PC-3 (cell line): ENCODE data around the gene CYP2S1. TPM values are rescaled to one million over a fixed set of nuclear protein-coding genes. Genes with fewer than 3 reads are reported as not detected.

Experiments used
- ATAC-seq: fragments of 200-7000 bp; cut with Tn5 transposase; 2 replicates; pipeline ENCODE4 v1.9.1; 2020; ENCODE audit warnings: mild to moderate bottlenecking, moderate library complexity
- BruUV-seq: library from RNA; stranded (reverse); fragments of 400-500 nt; replicated peaks from 2 replicates; lab custom pipeline; 2021; lab: Mats Ljungman, UMichigan
- CTCF ChIA-PET: fragments of 300-600 bp; sonication (Branson Sonifier 250); formaldehyde crosslinking; loops from one replicate; lab custom pipeline; 2022; ENCODE audit warnings: antibody characterized with exemption; lab: Charles Lee
- POLR2A ChIA-PET: fragments of 300-600 bp; sonication (Branson Sonifier 250); formaldehyde crosslinking; loops from one replicate; lab custom pipeline; 2022; ENCODE audit warnings: antibody characterized with exemption; ENCODE audit not compliant: unreplicated experiment; lab: Charles Lee
- DNase-seq: peaks from one replicate; pipeline ENCODE4 v3.0.0-alpha.2; 2015
- H2AFZ ChIP-seq: fragments of 300-600 bp; sonication (generic); 2 replicates; pipeline ENCODE4 v1.6.0; 2016; ENCODE audit warnings: antibody characterized with exemption, low read length
- H3F3A ChIP-seq: fragments of 300-600 bp; sonication (generic); one replicate; pipeline ENCODE4 v1.6.0; 2017; ENCODE audit warnings: antibody characterized with exemption, low read length, control low read depth, mild to moderate bottlenecking; ENCODE audit not compliant: unreplicated experiment
- H3K27ac ChIP-seq: fragments of 300-600 bp; sonication (generic); 2 replicates; pipeline ENCODE4 v1.5.1; 2016; ENCODE audit warnings: mild to moderate bottlenecking, low read length
- H3K27me3 ChIP-seq: fragments of 300-600 bp; sonication (generic); 2 replicates; pipeline ENCODE4 v1.6.1; 2016; ENCODE audit warnings: low read length, mixed read lengths
- H3K36me3 ChIP-seq: fragments of 300-600 bp; sonication (generic); 2 replicates; pipeline ENCODE4 v1.6.1; 2016; ENCODE audit warnings: low read depth, mixed run types, low read length, mixed read lengths
- H3K4me1 ChIP-seq: fragments of 300-600 bp; sonication (generic); 2 replicates; pipeline ENCODE4 v1.5.1; 2016; ENCODE audit warnings: low read length; ENCODE audit not compliant: insufficient read depth
- H3K4me2 ChIP-seq: fragments of 300-600 bp; sonication (generic); 2 replicates; pipeline ENCODE4 v1.6.0; 2016; ENCODE audit warnings: low read length
- H3K4me3 ChIP-seq: fragments of 300-600 bp; sonication (generic); 2 replicates; pipeline ENCODE4 v1.5.1; 2016; ENCODE audit warnings: mild to moderate bottlenecking, low read length, mixed read lengths
- H3K79me2 ChIP-seq: fragments of 300-600 bp; sonication (generic); 2 replicates; pipeline ENCODE4 v1.6.1; 2017; ENCODE audit warnings: low read length, mixed read lengths
- H3K9ac ChIP-seq: fragments of 300-600 bp; sonication (generic); 2 replicates; pipeline ENCODE4 v1.6.0; 2016; ENCODE audit warnings: mild to moderate bottlenecking, low read length
- H3K9me2 ChIP-seq: fragments of 300-600 bp; sonication (generic); replicated peaks from 2 replicates; pipeline ENCODE4 v1.6.1; 2016; ENCODE audit warnings: mixed run types, low read length, mixed read lengths
- H3K9me3 ChIP-seq: fragments of 300-600 bp; sonication (generic); 2 replicates; pipeline ENCODE4 v1.6.1; 2016; ENCODE audit warnings: low read length, mixed read lengths
- H4K20me1 ChIP-seq: fragments of 300-600 bp; sonication (generic); 2 replicates; pipeline ENCODE4 v1.6.1; 2016; ENCODE audit warnings: low read length, mixed read lengths
- EZH2 ChIP-seq: fragments of 300-600 bp; sonication (generic); IDR thresholded peaks from one replicate; pipeline ENCODE4 v1.6.1; 2017; ENCODE audit warnings: antibody characterized with exemption, mild to moderate bottlenecking, low read length; ENCODE audit not compliant: unreplicated experiment
- EZH2phosphoT487 ChIP-seq: fragments of 300-600 bp; sonication (generic); IDR thresholded peaks from 2 replicates; pipeline ENCODE4 v1.6.1; 2018; ENCODE audit warnings: mild to moderate bottlenecking, antibody characterized with exemption, low read length, borderline replicate concordance
- intact Hi-C: fragments of 100-400 bp; cut with micrococcal nuclease; formaldehyde crosslinking; loops from 2 replicates; pipeline ENCODE4 v1.9.0; 2023
- total RNA-seq: library from RNA; depleted of rRNA; stranded (reverse); fragments of >200 nt; gene quantifications from 2 replicates; pipeline ENCODE4 v1.2.3, GENCODE V29; 2014
- TF ChIP-seq, protein P1 (sequence below): fragments of 300-600 bp; sonication (generic); conservative IDR thresholded peaks from 2 replicates; pipeline ENCODE4 v1.5.1; 2017; ENCODE audit warnings: antibody characterized with exemption, low read depth, mild to moderate bottlenecking, low read length

The CYP2S1 gene
- total RNA-seq, 1 experiment from 2014 or later: 10.3 TPM

DNA sequence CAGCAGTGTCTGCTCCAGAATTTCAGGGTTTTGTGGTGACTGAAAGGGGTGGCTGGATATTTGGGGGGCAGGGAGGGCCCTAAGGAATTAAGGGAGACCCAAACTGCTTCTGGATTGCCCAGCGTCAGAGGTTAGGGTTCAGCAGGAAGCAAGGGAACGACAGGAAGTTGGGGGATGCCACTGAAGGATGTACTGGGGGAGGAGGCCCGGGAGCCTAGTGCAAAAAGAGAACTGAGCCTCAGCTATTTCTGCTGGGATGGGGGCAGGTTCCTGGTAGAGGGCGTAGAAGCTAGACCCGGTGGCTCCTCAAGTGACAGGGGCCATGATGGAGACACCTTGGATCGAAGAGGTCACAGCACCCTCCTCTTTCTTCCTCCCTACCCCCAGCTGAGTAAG is 1.1 kb downstream of the CYP2S1 start:
- intact Hi-C loops: no loop called here
- 0 out of 2 replicates have a peak overlapping the region, but pooled peaks have one; percentile 84 for H3K4me2 ChIP-seq
- H2AFZ ChIP-seq: no peak overlapping the region
- DNase-seq (no peak), ATAC-seq (no peak)
- H3F3A ChIP-seq: no peaks in the 10 kb centered on the region
- H3K9ac ChIP-seq: no peak overlapping the region
- no TSS peak for BruUV-seq
- no peaks in the 10 kb centered on the region for H3K9me3 ChIP-seq
- no peaks in the 10 kb centered on the region for H3K36me3 ChIP-seq
- no peaks in the 10 kb centered on the region for H3K27me3 ChIP-seq
- no peaks in the 10 kb centered on the region for H4K20me1 ChIP-seq
- POLR2A ChIA-PET: no interaction called here
- H3K27ac ChIP-seq: no peak overlapping the region
- CTCF ChIA-PET: interaction anchor here (1.2 kb wide), 1 partner anchor 10 kb away, joined by 3 read pairs; no protein-coding TSS in a partner anchor
- H3K9me2 ChIP-seq: no peaks in the 10 kb centered on the region
- H3K4me3 ChIP-seq: no peak overlapping the region
- peaks cover 6% of the 10 kb centered on the region; the same call in 1 of the 2 replicates for H3K4me1 ChIP-seq
- no peaks in the 10 kb centered on the region for H3K79me2 ChIP-seq
- TF ChIP-seq EZH2phosphoT487 (no peak), EZH2 (no peak)
- TF ChIP-seq, protein P1, sequence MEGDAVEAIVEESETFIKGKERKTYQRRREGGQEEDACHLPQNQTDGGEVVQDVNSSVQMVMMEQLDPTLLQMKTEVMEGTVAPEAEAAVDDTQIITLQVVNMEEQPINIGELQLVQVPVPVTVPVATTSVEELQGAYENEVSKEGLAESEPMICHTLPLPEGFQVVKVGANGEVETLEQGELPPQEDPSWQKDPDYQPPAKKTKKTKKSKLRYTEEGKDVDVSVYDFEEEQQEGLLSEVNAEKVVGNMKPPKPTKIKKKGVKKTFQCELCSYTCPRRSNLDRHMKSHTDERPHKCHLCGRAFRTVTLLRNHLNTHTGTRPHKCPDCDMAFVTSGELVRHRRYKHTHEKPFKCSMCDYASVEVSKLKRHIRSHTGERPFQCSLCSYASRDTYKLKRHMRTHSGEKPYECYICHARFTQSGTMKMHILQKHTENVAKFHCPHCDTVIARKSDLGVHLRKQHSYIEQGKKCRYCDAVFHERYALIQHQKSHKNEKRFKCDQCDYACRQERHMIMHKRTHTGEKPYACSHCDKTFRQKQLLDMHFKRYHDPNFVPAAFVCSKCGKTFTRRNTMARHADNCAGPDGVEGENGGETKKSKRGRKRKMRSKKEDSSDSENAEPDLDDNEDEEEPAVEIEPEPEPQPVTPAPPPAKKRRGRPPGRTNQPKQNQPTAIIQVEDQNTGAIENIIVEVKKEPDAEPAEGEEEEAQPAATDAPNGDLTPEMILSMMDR: no peak

DNA sequence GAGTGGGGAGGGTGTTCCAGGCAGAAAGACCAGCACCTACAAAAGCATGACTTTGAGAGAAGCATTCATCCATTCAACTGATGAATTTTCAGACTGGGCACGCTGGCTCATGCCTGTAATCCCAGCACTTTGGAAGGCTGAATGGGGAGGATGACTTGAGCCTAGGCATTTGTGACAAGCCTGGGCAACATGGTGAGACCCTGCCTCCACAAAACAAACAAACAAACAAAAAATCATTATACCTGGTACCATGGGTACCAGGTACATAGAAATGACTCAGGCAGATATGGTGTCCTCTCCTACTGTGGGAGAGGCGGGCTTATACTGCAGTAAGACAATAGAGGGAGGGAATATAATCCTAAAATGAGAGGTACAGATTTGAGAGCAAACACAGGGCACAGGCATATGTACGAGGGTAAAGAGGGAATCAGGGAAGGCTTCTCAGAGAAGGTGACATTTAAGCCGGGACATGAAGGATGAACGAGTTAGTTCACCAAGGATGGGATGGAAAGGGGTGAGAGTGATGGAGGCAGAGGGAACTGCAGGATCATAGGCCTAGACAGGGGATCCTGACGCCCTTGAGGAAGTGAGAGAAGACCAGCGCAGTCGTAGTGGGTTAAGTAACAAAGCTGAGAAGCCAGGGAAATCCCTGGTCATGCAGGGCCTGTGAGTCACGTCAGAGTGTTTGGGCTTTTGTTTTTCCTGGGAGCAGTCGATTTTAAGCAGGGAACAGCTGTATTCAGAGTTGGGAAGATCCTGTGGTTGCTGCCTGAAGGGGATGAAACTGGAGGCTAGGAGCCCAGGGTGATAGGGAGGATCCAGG is 2.9 kb downstream of the CYP2S1 start:
- no peak overlapping the region for H3K4me2 ChIP-seq
- no peak overlapping the region for H3K27ac ChIP-seq
- no peaks in the 10 kb centered on the region for H3K79me2 ChIP-seq
- CTCF ChIA-PET: no interaction called here
- no peaks in the 10 kb centered on the region for H3F3A ChIP-seq
- H3K4me3 ChIP-seq: no peak overlapping the region
- POLR2A ChIA-PET: no interaction called here
- no peaks in the 10 kb centered on the region for H3K9me3 ChIP-seq
- DNase-seq (no peak), ATAC-seq (no peak)
- no peak overlapping the region for H3K9ac ChIP-seq
- BruUV-seq: no TSS peak
- H4K20me1 ChIP-seq: no peaks in the 10 kb centered on the region
- H3K4me1 ChIP-seq: peaks cover 6% of the 10 kb centered on the region; the same call in 1 of the 2 replicates
- H2AFZ ChIP-seq: no peak overlapping the region
- H3K27me3 ChIP-seq: no peaks in the 10 kb centered on the region
- no peaks in the 10 kb centered on the region for H3K9me2 ChIP-seq
- no peak for TF ChIP-seq EZH2
- no peak for TF ChIP-seq EZH2phosphoT487
- TF ChIP-seq, protein P1: no peak
- H3K36me3 ChIP-seq: no peaks in the 10 kb centered on the region
- intact Hi-C loops: no loop called here

DNA sequence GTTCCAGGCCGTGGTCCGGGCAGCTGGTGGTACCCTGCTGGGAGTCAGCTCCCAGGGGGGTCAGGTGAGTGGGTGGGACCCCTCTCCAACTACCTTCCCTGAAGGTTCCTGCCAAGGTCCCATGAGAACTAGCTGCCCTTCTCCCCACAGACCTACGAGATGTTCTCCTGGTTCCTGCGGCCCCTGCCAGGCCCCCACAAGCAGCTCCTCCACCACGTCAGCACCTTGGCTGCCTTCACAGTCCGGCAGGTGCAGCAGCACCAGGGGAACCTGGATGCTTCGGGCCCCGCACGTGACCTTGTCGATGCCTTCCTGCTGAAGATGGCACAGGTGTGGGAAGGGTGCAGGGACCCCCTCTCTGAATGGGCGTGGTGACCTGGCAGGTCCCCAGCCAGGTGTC is 5.5 kb downstream of the CYP2S1 start:
- H3K4me3 ChIP-seq: no peak overlapping the region
- no peaks in the 10 kb centered on the region for H3K79me2 ChIP-seq
- TF ChIP-seq, protein P1: no peak
- TF ChIP-seq EZH2 (no peak), EZH2phosphoT487 (no peak)
- no peak for ATAC-seq
- DNase-seq: no peak
- intact Hi-C loops: no loop called here
- no peaks in the 10 kb centered on the region for H3K36me3 ChIP-seq
- no peaks in the 10 kb centered on the region for H3F3A ChIP-seq
- H4K20me1 ChIP-seq: no peaks in the 10 kb centered on the region
- ChIA-PET CTCF (no interaction called here), POLR2A (no interaction called here)
- H3K27me3 ChIP-seq: no peaks in the 10 kb centered on the region
- BruUV-seq: no TSS peak
- H3K9me2 ChIP-seq: no peaks in the 10 kb centered on the region
- no peaks in the 10 kb centered on the region for H3K9me3 ChIP-seq
- H3K4me1 ChIP-seq: no peaks in the 10 kb centered on the region
- no peak overlapping the region for H3K9ac ChIP-seq
- no peak overlapping the region for H2AFZ ChIP-seq
- H3K4me2 ChIP-seq: no peak overlapping the region
- no peak overlapping the region for H3K27ac ChIP-seq
